Testis (tissue), 2 donors: ENCODE data around the gene TRMT112.

Source experiments
- POLR2A ChIP-seq: fragments of 450-650 bp; IDR thresholded peaks from one replicate; pipeline ENCODE4 v1.6.1; 2017; ENCODE audit warnings: antibody characterized with exemption, mild to moderate bottlenecking, moderate library complexity
- TF ChIP-seq, protein P1 (sequence below), 3 experiments: fragments of 450-650 bp in 2 of 3; fragments of 200-600 bp in 1 of 3; sonication (generic) in 1 of 3; IDR thresholded peaks; one replicate each; pipeline ENCODE4 v1.5.1; 2016 to 2019; ENCODE audit warnings: antibody characterized with exemption in 3 of 3, mild to moderate bottlenecking in 2 of 3, moderate library complexity in 1 of 3

DNA sequence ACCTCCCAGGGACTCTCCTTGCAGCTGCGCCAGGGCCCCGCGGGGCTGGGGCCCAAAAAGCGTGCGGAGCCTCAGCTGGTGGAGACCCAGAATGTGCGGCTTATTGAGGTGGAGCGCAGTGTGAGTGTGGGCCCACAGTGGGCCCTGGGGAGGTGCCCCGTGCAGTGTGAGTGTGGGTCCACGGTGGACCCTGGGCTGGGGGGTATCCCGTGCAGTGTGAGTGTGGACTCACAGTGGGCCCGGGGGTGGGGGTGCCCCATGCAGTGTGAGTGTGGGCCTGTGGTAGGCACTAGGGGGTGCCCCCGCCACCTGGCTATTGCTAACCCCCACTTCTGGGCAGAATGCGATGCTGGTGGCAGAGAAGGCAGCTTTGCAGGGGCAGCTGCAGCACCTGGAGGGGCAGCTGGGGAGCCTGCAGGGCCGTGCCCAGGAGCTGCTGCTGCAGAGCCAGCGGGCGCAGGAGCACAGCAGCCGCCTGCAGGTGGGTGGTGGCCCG lies 33.8 kb upstream of the TRMT112 start:
- no peak for TF ChIP-seq POLR2A
- TF ChIP-seq, protein P1, sequence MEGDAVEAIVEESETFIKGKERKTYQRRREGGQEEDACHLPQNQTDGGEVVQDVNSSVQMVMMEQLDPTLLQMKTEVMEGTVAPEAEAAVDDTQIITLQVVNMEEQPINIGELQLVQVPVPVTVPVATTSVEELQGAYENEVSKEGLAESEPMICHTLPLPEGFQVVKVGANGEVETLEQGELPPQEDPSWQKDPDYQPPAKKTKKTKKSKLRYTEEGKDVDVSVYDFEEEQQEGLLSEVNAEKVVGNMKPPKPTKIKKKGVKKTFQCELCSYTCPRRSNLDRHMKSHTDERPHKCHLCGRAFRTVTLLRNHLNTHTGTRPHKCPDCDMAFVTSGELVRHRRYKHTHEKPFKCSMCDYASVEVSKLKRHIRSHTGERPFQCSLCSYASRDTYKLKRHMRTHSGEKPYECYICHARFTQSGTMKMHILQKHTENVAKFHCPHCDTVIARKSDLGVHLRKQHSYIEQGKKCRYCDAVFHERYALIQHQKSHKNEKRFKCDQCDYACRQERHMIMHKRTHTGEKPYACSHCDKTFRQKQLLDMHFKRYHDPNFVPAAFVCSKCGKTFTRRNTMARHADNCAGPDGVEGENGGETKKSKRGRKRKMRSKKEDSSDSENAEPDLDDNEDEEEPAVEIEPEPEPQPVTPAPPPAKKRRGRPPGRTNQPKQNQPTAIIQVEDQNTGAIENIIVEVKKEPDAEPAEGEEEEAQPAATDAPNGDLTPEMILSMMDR (IDR thresholded peaks at IDR 0.05), result no peak
